Stimulated activated effector memory CD8-positive, alpha-beta T cell treated with anti-CD3 and anti-CD28 coated beads, Interleukin-12 subunit alpha, Interleukin-12 subunit beta, amount 100 ng/mL, for 72 hours (primary cell): ENCODE results near the gene PRG3.

Experiments
- ATAC-seq: fragments of 150-1000 bp; cut with Tn5 transposase; 2 replicates; pipeline ENCODE4 v1.10.0; 2021
- DNase-seq, 2 donors: peaks; one replicate each; pipeline ENCODE4 v3.0.0; 2021 to 2022; ENCODE audit warnings: low spot score in 2 of 2
- H3K27ac Mint-ChIP-seq: one replicate; pipeline ENCODE4 v1.8.0; 2022; ENCODE audit warnings: mild to moderate bottlenecking, mixed read lengths
- H3K36me3 Mint-ChIP-seq: one replicate; pipeline ENCODE4 v1.8.0; 2022; ENCODE audit warnings: mild to moderate bottlenecking, mixed read lengths
- H3K4me1 Mint-ChIP-seq: one replicate; pipeline ENCODE4 v1.8.0; 2022; ENCODE audit warnings: mixed read lengths
- H3K4me3 Mint-ChIP-seq: one replicate; pipeline ENCODE4 v1.8.0; 2022; ENCODE audit warnings: mild to moderate bottlenecking, mixed read lengths
- H3K9me3 Mint-ChIP-seq: one replicate; pipeline ENCODE4 v1.8.0; 2022; ENCODE audit warnings: mixed read lengths

The PRG3 gene

DNA sequence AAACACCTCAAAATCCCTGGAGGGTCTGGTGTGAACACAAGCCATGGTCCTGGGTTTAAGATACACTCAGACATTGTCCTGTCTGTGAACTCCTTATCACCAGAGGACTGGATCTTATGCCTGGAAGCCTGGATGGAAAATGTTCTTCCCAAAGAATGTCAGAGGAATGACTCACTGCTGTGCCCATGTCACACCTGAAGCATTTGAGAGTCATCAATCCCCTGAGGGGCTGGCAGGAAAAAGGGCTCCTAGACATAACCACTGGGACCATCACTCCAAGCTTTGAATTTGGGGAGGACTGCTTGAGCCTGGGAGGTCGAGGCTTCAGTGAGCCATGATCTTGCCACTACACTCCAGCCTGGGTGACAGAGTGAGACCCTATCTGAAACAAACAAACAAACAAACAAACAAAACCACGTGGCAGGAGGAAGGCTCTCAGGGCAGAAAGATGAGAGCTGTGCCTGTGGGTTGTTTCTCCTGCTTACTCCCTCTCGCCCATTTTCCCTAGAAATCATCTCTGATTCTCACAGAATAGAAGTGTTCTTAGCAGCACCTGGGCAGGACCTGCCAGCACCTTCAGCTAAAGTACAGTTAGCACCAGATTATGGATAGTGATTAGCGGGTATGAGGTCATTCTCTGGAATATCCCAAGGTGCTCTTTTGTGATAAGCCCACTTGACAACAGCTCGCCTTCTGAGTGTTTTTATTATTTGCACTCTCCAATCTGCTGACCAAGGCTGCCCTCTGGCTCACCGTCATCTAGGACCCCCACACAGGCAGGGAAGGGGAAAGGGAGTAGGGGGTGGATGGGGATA is 21.4 kb upstream of the PRG3 start:
- ATAC-seq: no peak
- Mint-ChIP-seq H3K9me3 (no peaks in the 10 kb centered on the region), H3K36me3 (peaks cover 61% of the 10 kb centered on the region), H3K4me1 (peaks cover 34% of the 10 kb centered on the region), H3K4me3 (no peak overlapping the region), H3K27ac (peak overlapping the region; percentile 56)
- no peak for DNase-seq

DNA sequence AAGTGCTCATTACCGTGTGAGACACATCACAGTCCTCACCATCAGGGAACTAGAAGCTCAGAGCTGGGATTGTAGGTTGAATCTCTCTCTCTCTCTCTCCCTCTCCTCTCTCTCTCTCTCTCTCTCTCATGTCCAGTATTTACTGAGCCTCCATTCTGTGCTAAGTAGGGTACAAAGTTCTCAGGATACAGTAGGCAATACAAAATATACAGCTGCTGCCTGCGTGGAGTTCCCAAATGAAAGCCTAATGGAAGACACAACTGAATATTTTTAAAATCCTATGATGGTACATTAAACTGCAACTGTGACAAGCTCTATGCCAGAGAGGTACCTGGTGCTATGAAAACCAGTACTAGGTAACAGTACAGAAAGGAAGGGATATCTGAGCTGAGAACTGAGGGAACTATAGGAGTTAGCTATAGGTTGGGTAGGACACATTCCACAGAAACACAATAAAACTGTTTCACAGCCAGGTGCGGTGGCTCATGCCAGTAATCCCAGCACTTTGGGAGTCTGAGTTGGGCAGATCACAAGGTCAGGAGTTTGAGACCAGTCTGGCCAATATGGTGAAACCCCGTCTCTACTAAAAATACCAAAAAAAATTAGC is 19.1 kb upstream of the PRG3 start:
- Mint-ChIP-seq H3K36me3 (peaks cover 37% of the 10 kb centered on the region), H3K4me3 (no peak overlapping the region), H3K4me1 (peaks cover 11% of the 10 kb centered on the region), H3K27ac (no peak overlapping the region), H3K9me3 (no peaks in the 10 kb centered on the region)
- ATAC-seq (no peak), DNase-seq (no peak)

DNA sequence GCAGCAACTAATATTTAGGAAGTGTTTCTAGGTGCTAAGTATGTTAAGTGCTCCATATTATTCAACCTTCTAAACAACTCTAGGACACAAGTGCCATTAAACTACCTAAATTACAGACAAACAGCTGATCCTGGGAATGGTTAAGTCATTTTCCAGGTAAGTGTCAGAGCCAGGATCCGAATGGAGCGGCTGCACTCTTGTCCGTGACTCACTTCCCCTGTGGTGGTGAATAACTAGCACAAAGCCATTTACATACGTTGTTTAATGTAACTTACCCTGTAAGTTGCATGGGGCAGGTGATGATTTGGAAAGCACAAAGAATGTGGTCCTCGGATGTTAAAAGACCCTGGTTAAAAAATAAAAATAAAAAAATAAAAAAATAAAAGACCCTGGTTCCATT is 18.3 kb upstream of the PRG3 start:
- Mint-ChIP-seq H3K4me3 (no peak overlapping the region), H3K27ac (no peak overlapping the region), H3K4me1 (peaks cover 6% of the 10 kb centered on the region), H3K9me3 (no peaks in the 10 kb centered on the region), H3K36me3 (peaks cover 29% of the 10 kb centered on the region)
- no peak for DNase-seq
- no peak for ATAC-seq

DNA sequence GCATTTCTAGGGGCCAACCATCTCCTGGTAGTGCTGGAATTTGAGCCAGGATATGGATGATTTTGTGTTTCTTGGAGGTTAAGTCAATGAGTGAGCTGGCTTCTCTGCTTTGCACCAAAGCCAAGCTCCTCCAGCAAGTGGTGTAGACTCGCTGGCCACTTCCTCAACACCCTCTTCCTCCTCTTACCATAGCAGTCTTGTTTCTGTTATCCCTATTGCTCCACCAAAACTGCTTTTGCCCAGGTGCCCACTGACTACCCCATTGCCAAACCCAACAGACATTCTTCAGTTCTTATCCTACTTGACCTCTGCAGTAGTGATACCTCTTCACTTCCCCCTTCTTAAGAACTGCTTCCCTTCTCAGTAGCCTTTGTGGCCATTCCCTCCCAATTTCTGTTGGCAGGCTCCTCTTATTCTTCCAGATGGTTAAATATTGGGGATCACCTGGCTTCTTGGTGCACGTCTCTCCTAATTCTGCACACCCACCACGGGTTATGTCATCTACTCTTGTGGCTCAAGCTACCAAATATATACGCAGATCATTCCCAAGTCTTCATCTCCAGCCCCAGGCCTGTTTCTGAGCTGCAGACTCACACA is 16.5 kb upstream of the PRG3 start:
- Mint-ChIP-seq H3K9me3 (no peaks in the 10 kb centered on the region), H3K27ac (no peak overlapping the region), H3K4me1 (no peaks in the 10 kb centered on the region), H3K36me3 (peaks cover 12% of the 10 kb centered on the region), H3K4me3 (no peak overlapping the region)
- no peak for DNase-seq
- no peak for ATAC-seq

DNA sequence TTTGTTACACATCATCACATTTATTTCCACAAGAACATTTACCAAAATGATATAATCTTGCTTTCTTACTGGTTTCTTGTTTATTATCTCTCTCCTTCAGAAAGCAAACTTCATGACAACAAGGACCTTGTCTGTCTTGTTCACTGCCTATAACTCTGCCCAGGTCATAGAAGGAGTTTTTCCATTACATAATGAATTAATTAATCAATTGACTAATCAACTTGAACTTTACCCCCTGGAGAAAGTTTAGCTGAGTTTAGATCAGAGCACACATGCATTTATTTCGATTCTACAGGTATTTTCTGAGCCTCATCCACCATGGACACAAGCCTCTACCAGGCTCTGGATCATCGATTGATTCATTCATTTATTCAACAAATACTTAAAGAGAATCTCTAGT is 15.8 kb upstream of the PRG3 start:
- Mint-ChIP-seq H3K36me3 (peaks cover 5% of the 10 kb centered on the region), H3K27ac (no peak overlapping the region), H3K4me3 (no peak overlapping the region), H3K9me3 (no peaks in the 10 kb centered on the region), H3K4me1 (no peaks in the 10 kb centered on the region)
- no peak for DNase-seq
- no peak for ATAC-seq

DNA sequence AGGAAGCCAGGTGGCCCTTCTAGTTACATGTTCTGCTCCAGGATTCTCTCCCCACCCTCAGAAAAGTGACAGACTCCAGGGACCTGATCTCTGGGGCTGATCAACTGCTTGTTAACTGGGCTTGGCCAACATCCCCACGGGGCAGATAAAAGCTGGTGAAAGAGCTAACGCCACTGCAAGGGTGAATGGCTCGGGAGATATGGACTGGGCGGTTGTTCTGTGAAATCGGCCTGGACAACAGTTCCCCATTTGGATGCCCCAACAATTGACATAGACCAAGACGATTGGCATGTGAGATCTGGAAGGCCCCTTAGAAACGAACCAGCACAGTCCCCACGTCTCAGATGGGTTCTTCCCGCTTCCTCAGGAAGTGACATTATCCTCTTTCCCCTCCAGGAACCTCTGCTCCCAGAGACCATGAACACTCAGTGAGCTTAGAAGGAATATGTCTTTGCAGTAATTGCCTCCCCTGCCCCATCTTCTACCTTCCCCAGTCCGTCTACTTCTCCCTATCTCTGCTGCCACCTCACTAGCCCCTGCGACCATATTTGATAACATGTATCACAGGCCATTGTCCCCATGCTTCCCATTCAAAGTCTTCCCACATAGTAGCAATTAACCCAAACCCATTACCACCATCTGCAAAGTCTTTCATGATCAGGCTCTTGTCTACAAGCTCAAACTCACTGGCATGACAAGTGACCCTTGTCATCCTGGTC is 15.1 kb upstream of the PRG3 start:
- H3K4me3 Mint-ChIP-seq: no peak overlapping the region
- no peak for ATAC-seq
- H3K36me3 Mint-ChIP-seq: no peaks in the 10 kb centered on the region
- no peaks in the 10 kb centered on the region for H3K4me1 Mint-ChIP-seq
- no peak overlapping the region for H3K27ac Mint-ChIP-seq
- no peaks in the 10 kb centered on the region for H3K9me3 Mint-ChIP-seq
- DNase-seq: no peak

DNA sequence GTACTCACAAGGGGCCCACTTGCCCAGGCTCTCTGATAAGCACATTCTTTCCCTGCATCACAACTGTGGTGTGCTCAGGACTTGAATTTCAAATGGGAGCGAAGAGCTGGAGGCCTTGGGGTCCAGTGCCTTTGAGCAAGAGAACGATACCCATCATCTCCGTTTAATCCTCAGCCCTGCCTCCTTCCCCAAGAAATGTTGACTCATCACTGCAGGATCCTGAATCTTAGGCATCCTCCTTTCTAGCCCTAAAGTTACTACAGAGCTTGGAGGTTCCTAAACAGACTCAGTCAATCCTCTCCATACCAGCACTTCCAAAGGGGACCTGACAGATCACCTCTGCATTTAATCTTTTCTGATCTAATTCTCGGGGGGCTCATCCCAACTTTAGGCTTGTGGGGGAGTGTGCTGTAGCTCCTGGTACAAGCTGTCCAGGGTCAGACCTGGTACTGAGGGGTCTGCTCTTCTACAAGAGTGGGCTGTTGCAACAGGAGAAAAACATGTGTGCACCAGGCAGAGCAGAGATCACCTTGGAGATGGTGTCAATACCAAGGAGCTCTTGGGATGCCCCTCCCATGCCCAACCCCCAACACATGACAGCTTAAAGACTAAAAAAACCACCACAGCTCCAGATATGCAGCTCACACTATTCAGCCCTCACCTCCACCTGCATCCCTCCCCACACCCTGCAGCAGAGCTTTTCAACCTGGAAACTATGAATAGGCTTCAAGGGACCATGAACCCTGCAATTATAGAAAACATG is 13.4 kb upstream of the PRG3 start:
- ATAC-seq (no peak), DNase-seq (no peak)
- H3K36me3 Mint-ChIP-seq: no peaks in the 10 kb centered on the region
- H3K9me3 Mint-ChIP-seq: no peaks in the 10 kb centered on the region
- no peaks in the 10 kb centered on the region for H3K4me1 Mint-ChIP-seq
- no peak overlapping the region for H3K27ac Mint-ChIP-seq
- no peak overlapping the region for H3K4me3 Mint-ChIP-seq

DNA sequence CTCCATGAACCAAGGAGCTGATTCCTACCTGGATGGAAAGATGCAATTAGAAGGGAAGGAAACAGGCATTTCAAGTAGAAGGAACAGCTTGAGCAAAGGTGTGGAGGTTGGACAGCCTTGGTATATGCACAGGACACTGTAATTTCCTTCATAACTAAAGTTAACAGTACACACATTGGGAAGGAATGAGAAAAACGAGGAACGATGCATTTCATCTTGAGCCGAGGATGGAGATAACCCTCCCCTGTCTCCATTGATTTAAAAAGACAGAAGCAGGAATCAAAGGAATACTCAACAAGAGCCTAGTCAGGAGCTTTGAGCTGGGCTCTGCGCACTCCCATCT is 11.8 kb upstream of the PRG3 start:
- Mint-ChIP-seq H3K9me3 (no peaks in the 10 kb centered on the region), H3K4me1 (no peaks in the 10 kb centered on the region), H3K27ac (no peak overlapping the region), H3K36me3 (no peaks in the 10 kb centered on the region), H3K4me3 (no peak overlapping the region)
- ATAC-seq (no peak), DNase-seq (no peak)

DNA sequence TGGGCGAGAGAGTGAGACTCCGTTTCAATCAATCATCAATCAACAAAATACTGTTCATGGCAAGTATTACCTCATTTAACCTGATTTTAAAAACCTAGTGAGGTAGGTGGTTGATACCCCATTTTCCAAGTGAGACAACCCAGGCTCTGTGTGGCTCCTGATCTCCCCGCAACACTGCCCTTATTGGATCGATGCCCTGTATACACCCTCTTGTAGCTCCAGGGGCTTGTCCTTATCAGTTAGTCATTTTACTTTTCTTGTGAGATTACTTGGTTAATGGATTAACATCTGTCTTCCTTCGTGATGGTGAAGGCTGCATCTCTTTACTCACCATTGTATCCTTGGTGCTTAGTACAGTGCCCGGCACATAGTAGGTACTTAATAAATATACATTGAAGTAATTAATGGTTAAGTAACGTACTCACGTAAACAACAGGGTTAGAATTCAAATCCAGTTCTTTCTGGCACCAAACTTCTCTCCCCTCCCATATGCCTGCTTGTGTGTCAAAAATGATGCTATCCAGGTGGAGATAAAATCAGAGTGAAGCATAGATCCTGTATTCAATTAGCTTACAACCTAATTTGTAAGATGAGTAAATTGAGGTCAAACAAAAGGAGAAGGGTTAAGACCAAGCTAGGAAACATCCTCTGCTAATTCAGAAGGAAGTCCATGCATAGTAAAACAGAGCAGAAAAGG is 11.3 kb upstream of the PRG3 start:
- Mint-ChIP-seq H3K4me1 (no peaks in the 10 kb centered on the region), H3K27ac (no peak overlapping the region), H3K36me3 (no peaks in the 10 kb centered on the region), H3K9me3 (no peaks in the 10 kb centered on the region), H3K4me3 (no peak overlapping the region)
- ATAC-seq: no peak
- no peak for DNase-seq

DNA sequence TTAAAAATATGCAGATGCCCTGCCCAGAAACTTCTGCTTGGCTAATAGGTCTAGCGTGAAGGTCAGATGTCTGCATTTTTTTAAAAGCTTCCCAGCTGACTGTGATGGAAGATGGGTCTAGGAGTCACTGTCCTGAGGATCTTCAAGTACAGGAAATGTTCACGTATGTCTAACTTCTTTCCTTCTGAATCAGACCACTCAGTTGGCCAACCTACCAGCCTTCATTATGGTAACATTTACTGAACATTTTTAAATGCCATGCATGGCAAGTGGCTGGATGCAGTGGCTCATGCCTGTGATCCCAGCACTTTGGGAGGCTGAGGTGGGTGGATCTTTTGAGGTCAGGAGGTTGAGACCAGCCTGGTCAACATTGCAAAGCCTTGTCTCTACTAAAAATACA is 10.6 kb upstream of the PRG3 start:
- Mint-ChIP-seq H3K4me3 (no peak overlapping the region), H3K36me3 (no peaks in the 10 kb centered on the region), H3K9me3 (no peaks in the 10 kb centered on the region), H3K4me1 (no peaks in the 10 kb centered on the region), H3K27ac (no peak overlapping the region)
- ATAC-seq (no peak), DNase-seq (no peak)

DNA sequence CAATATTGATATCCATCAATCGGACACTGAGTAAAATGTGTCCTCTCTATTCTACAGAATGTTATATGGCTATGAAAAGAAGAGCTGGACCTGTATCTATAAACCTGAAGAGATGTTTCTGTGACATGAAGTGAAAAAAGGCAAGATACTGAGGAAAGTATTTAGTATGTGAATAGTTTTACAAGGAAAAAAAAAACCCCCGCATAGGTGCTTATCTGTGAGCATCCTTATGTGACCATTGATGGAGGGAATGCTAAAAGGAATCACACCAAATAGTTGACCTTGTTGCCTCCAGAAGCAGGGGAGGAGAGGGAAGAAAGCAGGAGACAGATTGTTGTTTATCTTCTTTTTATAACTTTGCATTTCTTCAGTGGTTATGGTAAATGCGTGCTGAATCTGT is 10.2 kb upstream of the PRG3 start:
- no peaks in the 10 kb centered on the region for H3K4me1 Mint-ChIP-seq
- no peaks in the 10 kb centered on the region for H3K36me3 Mint-ChIP-seq
- peak overlapping the region; percentile 18 for H3K27ac Mint-ChIP-seq
- DNase-seq (no peak), ATAC-seq (no peak)
- H3K9me3 Mint-ChIP-seq: no peaks in the 10 kb centered on the region
- no peak overlapping the region for H3K4me3 Mint-ChIP-seq

DNA sequence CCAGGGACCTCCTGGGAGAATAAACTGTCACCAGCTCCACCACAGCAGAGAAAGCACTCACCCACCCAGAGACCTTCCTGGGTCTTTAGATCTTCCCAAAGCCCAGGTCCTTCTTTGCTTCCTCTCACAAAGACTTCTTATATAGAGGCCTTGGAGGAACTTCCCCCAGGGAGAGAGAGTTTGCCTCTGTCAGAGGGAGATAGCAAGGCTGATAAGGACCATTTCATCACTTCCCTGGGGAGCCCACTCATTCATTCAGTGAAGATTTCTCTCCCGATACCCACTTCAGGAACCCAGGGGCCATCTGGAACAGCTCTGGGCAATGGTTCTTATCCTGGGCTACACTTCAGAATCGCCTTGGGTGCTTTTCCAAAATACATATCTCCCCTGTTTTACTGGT is 9.6 kb upstream of the PRG3 start, which contains the start of gene PRG2:
PRG2 (minus strand) TSS at position 116 of the 400 bp plus-strand sequence. CDS start 706 bp downstream, outside the sequence.
- ATAC-seq: no peak

DNA sequence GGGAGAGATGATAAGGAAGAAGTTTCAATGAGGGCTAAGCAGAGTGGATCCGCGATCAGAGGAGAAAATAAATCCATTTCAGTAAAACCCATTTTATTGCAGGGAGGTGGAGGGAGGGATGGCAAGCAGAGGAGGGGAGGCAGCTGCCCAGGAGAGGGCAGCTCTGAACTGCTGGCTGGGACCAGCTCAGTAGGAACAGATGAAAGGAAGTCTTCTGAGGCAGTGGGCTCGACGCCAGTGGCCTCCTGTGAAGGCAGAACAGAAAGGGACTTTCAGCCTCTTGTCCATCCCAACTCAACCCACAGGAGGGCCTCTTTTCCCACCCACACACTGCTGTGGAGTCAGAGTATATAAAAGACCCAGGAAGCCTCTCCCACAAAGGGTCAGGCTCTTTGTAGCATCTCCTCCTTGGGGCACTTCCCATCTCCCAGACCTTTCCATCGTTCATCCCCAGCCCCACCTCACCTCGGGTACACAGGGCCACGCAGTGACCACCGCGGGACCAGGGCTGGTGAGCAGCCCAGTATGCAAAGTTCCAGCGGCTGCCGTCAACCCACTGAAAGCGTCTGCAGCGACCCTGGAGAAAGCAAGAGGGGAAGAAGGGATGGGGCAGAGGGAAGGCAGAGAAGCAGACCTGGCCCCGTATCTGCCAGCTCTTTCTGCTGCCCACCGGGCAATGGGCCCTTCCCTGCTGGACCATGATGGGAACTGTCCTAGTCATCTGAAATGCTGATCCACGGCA is 6.5 kb upstream of the PRG3 start:
- H3K9me3 Mint-ChIP-seq: no peaks in the 10 kb centered on the region
- no peak overlapping the region for H3K4me3 Mint-ChIP-seq
- H3K36me3 Mint-ChIP-seq: no peaks in the 10 kb centered on the region

More for the DNA sequence above, 9.6 kb upstream of the PRG3 start, which contains the start of gene PRG2:
- Mint-ChIP-seq H3K9me3 (no peaks in the 10 kb centered on the region), H3K4me1 (no peaks in the 10 kb centered on the region), H3K36me3 (no peaks in the 10 kb centered on the region), H3K27ac (peak within 1 kb of the TSS; percentile 18), H3K4me3 (no peak within 1 kb of the TSS)
- DNase-seq: no peak

More for the DNA sequence above, 6.5 kb upstream of the PRG3 start:
- DNase-seq (no peak), ATAC-seq (no peak)
- Mint-ChIP-seq H3K27ac (no peak overlapping the region), H3K4me1 (no peaks in the 10 kb centered on the region)
